ENCODE measurements around the gene MX1.
A peak's percentile ranks its signal among the peaks of the same experiment; 100 is the strongest.

Gene MX1, protein sequence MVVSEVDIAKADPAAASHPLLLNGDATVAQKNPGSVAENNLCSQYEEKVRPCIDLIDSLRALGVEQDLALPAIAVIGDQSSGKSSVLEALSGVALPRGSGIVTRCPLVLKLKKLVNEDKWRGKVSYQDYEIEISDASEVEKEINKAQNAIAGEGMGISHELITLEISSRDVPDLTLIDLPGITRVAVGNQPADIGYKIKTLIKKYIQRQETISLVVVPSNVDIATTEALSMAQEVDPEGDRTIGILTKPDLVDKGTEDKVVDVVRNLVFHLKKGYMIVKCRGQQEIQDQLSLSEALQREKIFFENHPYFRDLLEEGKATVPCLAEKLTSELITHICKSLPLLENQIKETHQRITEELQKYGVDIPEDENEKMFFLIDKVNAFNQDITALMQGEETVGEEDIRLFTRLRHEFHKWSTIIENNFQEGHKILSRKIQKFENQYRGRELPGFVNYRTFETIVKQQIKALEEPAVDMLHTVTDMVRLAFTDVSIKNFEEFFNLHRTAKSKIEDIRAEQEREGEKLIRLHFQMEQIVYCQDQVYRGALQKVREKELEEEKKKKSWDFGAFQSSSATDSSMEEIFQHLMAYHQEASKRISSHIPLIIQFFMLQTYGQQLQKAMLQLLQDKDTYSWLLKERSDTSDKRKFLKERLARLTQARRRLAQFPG

GRCh38 chr21:41425954-41426675 is at the start of gene MX1:
MX1 (plus strand) TSS chr21:41426239; CDS start chr21:41432071, 5,832 bp downstream.
- peak; percentile 57 for DNase-seq (ENCODE audit: low spot score)

GRCh38 chr21:41377715-41378114 is 48.3 kb upstream of the MX1 start:
- no peak for DNase-seq (ENCODE audit: low spot score)

DNA sequence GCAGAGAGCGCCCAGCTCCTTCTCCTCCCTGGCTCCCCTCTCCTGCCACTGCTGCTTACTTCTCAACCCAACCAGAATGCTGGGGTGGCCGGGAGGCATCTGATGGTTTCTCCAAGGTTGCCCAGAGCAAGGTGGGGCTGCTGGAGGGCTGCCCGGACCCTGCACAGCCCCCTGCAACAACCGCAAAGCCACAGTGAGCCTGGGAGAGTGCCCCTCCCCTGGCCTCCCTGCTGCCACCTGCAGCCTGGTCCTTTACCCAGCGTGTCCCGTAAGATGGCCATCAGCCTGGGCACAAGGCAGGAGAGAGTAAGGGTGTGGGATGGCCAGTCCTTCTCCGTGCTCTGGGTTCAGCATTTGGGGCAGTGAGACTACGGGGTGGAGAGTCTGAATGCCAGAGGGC is 47.2 kb upstream of the MX1 start:
- DNase-seq (ENCODE audit: low spot score), result no peak

- no peak for DNase-seq (ENCODE audit: low spot score)
These were observed 46.1 kb upstream of the MX1 start for GRCh38 chr21:41379901-41380300.

GRCh38 chr21:41381731-41382130 is 44.3 kb upstream of the MX1 start:
- no peak for DNase-seq (ENCODE audit: low spot score)

DNA sequence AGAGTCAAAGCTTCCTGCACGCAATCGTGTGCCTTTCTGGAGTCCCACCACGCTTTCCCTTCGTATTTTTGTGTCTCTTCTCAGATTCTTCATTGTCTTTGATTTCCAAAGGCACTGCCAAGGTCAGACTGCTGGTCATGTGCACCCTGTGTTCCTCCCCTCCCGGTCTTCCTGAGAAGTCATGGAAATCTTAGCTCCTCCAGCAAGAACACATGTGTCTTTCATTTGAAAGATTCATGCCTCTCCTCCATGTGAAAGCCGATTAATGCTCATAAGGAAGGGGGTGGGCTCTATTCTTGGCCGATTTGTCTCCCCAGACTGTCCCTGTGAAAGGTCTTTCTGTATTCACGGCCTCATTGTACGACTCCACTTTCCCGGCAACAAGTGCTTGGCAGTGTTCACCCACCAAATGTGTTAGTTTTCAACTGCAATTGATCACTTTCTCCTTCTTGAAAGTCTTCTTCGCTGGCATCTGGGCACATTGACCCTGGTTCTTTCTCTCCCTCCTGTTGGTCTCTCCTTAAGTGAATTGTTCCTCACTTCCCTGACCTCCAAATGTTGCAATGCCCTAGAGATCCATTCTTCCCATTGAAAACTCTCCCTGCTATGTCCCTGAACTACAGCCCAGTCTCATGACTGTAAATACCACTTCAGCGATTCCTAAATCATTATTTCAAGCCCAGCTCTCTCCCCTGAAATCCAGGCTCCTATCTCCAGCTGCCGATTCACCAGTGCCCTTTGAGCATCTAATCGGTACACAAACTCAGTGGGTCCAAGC is 38.8 kb upstream of the MX1 start:
- no peak for DNase-seq (ENCODE audit: low spot score)

DNA sequence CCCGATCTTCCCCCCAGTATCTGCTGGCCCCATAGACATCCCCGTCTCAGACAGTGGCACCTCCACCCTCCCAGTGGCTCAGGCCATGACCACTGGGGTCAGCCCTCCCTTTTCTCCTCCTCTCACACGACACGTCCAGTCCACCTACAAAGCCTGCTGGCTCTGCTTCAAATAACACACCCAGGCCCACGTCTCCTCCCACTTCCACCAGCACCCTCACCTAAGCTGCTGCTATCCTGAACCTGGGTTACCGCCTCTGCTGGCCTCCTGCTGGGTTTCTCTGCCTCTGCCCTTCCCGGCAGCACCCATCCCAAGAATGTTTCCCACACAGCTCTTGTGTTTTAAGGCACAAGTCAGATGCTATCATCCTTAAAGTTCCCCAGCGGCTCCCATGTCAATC is 38.2 kb upstream of the MX1 start:
- DNase-seq (ENCODE audit: low spot score), result no peak

DNA sequence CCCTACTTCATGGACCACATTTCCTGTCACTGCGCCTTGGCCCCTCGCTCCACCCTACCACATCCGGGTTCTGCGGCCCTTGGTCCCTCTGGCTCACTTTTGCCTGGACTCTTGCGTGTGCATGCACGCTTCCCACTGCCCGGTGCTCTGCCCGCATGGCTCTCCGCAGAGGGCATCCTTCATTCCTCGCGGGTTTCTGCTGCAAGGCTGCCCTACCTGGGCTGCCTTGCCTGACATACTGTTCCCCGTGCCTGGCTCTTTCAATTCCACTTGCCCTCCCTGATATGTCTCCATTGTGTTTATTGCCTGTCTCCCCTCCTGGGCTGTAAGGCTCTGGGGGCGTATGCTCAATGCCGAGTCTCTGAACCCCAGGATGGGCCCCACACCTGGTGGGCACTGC is 37.8 kb upstream of the MX1 start:
- no peak for DNase-seq (ENCODE audit: low spot score)

GRCh38 chr21:41390043-41390639 is 35.9 kb upstream of the MX1 start:
- no peak for DNase-seq (ENCODE audit: low spot score)

GRCh38 chr21:41393876-41394465 is 32.1 kb upstream of the MX1 start:
- DNase-seq (ENCODE audit: low spot score), result no peak

GRCh38 chr21:41396558-41397075 is 29.4 kb upstream of the MX1 start:
- DNase-seq (ENCODE audit: low spot score), result no peak

- no peak for DNase-seq (ENCODE audit: low spot score)
These were observed 28.6 kb upstream of the MX1 start for GRCh38 chr21:41397471-41397891.

GRCh38 chr21:41398251-41398650 is 27.8 kb upstream of the MX1 start:
- no peak for DNase-seq (ENCODE audit: low spot score)

- no peak for DNase-seq (ENCODE audit: low spot score)
These were observed 27.2 kb upstream of the MX1 start for GRCh38 chr21:41398831-41399230.

- DNase-seq (ENCODE audit: low spot score), result no peak
These were observed 26.7 kb upstream of the MX1 start for GRCh38 chr21:41399246-41399800.

DNA sequence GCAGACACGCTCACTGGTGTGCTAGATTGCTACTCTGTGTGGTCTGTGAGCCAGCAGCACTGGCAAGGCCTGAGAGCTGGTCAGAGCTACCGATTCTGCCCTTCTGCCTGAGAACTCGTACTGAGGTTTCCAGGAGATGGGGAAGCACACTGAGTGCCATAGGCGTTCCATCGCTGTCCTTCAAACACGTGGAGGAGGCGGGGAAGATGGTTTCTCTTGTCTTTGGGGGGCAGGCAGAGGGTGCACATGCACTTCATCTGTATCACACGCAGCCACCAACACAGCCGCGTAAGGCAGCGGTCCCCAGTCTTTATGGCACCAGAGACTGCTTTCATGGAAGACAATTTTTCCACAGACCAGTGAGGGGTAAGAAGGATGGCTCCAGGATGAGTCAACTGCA is 23.8 kb upstream of the MX1 start:
- no peak for DNase-seq (ENCODE audit: low spot score)

DNA sequence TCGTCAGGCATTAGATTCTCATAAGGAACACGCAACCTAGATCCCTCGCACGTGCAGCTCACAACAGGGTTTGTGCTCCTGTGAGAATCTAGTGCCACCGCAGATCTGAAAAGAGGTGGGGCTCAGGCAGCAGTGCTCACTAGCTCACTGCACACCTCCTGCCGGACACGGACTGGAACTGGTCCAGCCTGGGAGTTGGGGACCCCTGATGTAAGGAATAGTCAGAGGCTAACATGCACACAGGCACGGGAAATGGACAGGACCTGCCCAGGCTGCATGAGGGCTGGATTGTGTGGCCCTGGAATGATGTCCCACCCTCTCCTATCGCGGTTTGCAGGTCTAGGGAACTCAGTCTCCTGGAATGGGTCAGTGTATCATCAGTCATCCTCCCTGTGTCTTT is 23.2 kb upstream of the MX1 start:
- DNase-seq (ENCODE audit: low spot score), result no peak

GRCh38 chr21:41403331-41403730 is 22.7 kb upstream of the MX1 start:
- no peak for DNase-seq (ENCODE audit: low spot score)

DNA sequence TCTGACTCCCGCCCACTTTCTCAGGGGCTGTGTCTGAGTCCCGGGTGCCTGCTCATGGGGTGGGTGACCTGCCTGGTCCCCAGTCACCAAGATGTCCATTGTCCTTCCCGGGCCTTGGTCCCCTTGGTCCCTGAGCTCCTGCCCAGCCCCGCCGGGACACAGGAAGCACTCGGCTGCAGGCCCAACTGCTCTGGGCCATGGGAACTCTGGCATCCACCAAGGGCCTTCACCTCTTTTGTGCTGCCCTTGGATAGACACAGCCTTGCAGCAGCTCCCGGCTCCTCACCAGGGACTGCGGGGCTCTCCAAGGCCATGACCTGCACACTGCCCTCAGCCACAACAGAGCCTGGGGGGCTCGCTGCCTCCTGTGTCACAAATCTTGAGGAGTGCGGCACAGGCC is 22.1 kb upstream of the MX1 start:
- DNase-seq (ENCODE audit: low spot score), result no peak

DNA sequence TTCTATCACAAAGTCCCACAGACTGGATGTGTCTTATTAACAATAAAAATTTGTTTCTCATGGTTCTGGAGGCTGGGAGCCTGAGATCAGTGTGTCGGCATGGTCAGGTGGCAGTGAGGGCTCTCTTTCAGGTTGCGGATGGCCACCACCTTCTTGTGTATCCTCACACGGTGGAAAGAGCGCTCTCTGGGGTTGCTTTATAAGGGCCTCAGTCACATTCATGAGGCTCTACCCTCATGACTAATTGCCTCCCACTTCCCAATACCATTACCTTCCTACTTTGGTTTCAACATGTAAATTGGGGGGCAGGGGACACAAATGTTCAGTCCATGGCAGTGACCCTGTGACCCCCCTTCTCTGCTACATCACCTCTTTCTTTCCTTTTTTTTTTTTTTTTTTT is 20.7 kb upstream of the MX1 start:
- DNase-seq (ENCODE audit: low spot score), result no peak

DNA sequence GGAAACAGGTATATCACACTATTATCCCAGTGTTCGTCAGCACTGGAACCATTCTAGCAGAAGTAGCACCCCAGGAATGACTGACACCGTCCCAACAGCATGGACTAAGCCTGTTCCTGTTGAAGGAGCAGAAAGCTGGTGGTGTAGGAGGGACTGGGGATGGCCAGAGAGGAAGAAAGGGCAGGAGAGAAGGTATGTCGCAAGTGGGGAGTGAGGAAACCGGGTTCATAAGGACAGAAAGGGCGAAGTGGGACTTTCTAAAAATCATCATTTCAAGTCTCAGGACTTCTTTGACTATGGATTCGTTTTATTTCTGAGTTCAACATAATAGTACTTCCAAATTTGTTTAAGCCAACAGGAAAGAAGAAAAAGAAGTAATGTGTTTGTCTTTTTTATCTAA is 19.7 kb upstream of the MX1 start:
- no peak for DNase-seq (ENCODE audit: low spot score)

Measured in AG08396 (cell line).